ENCODE measurements around the gene SHOX.

GRCh38 chrX:643911-644303 is 13.3 kb downstream of the SHOX start:
- TF ChIP-seq CTCF (IDR thresholded peaks at IDR 0.05 in 2 of 3, conservative IDR thresholded peaks at IDR 0.05 in 1 of 3; ENCODE audit: control insufficient read depth in 2 of 3, extremely low read depth in 1 of 3, insufficient read depth in 1 of 3, low read depth in 3 of 3, low read length in 3 of 3) (no peak), IKZF1 (conservative IDR thresholded peaks at IDR 0.05) (no peak), NFYB (IDR thresholded peaks at IDR 0.05; ENCODE audit: insufficient read depth, low read depth, low read length) (no peak), TAF1 (IDR thresholded peaks at IDR 0.05; ENCODE audit: borderline replicate concordance, low read depth, low read length) (no peak), RFX5 (IDR thresholded peaks at IDR 0.05; ENCODE audit: low read depth, low read length) (no peak), EZH2 (IDR thresholded peaks at IDR 0.05; ENCODE audit: borderline replicate concordance, control insufficient read depth, low read depth, low read length) (no peak), ASH2L (IDR thresholded peaks at IDR 0.05; ENCODE audit: borderline replicate concordance, low read depth) (no peak), SKIL (IDR thresholded peaks at IDR 0.05; ENCODE audit: low read depth, poor library complexity, severe bottlenecking) (no peak), RAD51 (IDR thresholded peaks at IDR 0.05) (no peak), USF2 (IDR thresholded peaks at IDR 0.05; ENCODE audit: borderline replicate concordance, low read depth, low read length) (no peak), MYC (IDR thresholded peaks at IDR 0.05; ENCODE audit: insufficient read depth, insufficient read length, insufficient replicate concordance, low read length, severe bottlenecking) (no peak), REST (IDR thresholded peaks at IDR 0.05; ENCODE audit: low read depth, low read length) (no peak), SUZ12 (IDR thresholded peaks at IDR 0.05; ENCODE audit: unreplicated experiment) (no peak), TCF12 (IDR thresholded peaks at IDR 0.05; ENCODE audit: low read depth, low read length) (no peak)

Measured in GM12878 (cell line).